GM13977 (cell line): Measurements from ENCODE around the gene C3orf33.

Experiments used
- DNase-seq: peaks from one replicate; pipeline ENCODE4 v3.0.0; 2012; ENCODE audit warnings: low spot score
- CTCF ChIP-seq: IDR thresholded peaks from 2 replicates; pipeline ENCODE4 v1.5.1; 2012; ENCODE audit warnings: mild to moderate bottlenecking, control low read depth; ENCODE audit not compliant: insufficient read depth; ENCODE audit errors: extremely low read depth, missing control alignments
- in situ Hi-C: fragments of 300-500 bp; cut with MboI; formaldehyde crosslinking; loops from one replicate; pipeline ENCODE4 v1.12.0; 2022; ENCODE audit warnings: low sequenced_read_pairs, low pct_unique_long_range_greater_than_20kb, mixed read lengths, inconsistent platforms; ENCODE audit not compliant: unreplicated experiment

The C3orf33 gene

GRCh38 chr3:155785662-155786295 lies 20.3 kb downstream of the C3orf33 start:
- in situ Hi-C loops: no loop called here
- DNase-seq: no peak
- TF ChIP-seq CTCF: no peak

- no peak for TF ChIP-seq CTCF
- no peak for DNase-seq
- in situ Hi-C loops: no loop called here
Measured at GRCh38 chr3:155782390-155782953, 23.6 kb downstream of the C3orf33 start.

GRCh38 chr3:155780291-155780690 lies 25.8 kb downstream of the C3orf33 start:
- DNase-seq: no peak
- in situ Hi-C loops: no loop called here
- TF ChIP-seq CTCF: no peak

GRCh38 chr3:155778462-155778861 lies 27.6 kb downstream of the C3orf33 start:
- DNase-seq: no peak
- TF ChIP-seq CTCF: no peak
- in situ Hi-C loops: no loop called here

GRCh38 chr3:155772801-155773200 lies 33.3 kb downstream of the C3orf33 start:
- TF ChIP-seq CTCF: no peak
- no peak for DNase-seq
- in situ Hi-C loops: no loop called here

- no peak for DNase-seq
- in situ Hi-C loops: no loop called here
- no peak for TF ChIP-seq CTCF
Measured at GRCh38 chr3:155771126-155771525, 35.0 kb downstream of the C3orf33 start.
